Cardiac septum (tissue), 1 donor: ENCODE data around the gene C1orf167. TPM values are rescaled to one million over a fixed set of nuclear protein-coding genes. Genes with fewer than 3 reads are reported as not detected.

Experiments
- DNase-seq: peaks from one replicate; pipeline ENCODE4 v3.0.0-alpha.2; 2020; ENCODE audit warnings: low spot score
- intact Hi-C: fragments of 100-400 bp; cut with DNase I; formaldehyde crosslinking; loops from one replicate; pipeline ENCODE4 v1.14.0; 2022
- total RNA-seq: library from RNA; stranded (reverse); fragmentation: NEBNext Ultra II Directional; extraction: Animal tissue kit (Norgen Biotek cat#: 25700); gene quantifications from one replicate; pipeline ENCODE4 v1.2.1, GENCODE V29; 2021
- donor health status: DM: no; HTN: no; CAD: no.

The C1orf167 gene
- total RNA-seq, 1 donor from 2014 or later = 2.3 TPM

- intact Hi-C loops = no loop called here
- no peak for DNase-seq
Observed at GRCh38 chr1:11752359-11753088, 9.5 kb upstream of the C1orf167 start.

- intact Hi-C loops = no loop called here
- no peak for DNase-seq
Observed at GRCh38 chr1:11753555-11754208, 8.3 kb upstream of the C1orf167 start.

GRCh38 chr1:11757047-11757446 lies 4.9 kb upstream of the C1orf167 start:
- DNase-seq = no peak
- intact Hi-C loops = no loop called here

- intact Hi-C loops = no loop called here
- DNase-seq = no peak
Observed at GRCh38 chr1:11759791-11760190, 2.2 kb upstream of the C1orf167 start.

- intact Hi-C loops = no loop called here
- no peak for DNase-seq
Observed at GRCh38 chr1:11761285-11761684, 708 bp upstream of the C1orf167 start.

GRCh38 chr1:11764115-11764514 lies 2.1 kb downstream of the C1orf167 start:
- no peak for DNase-seq
- intact Hi-C loops = no loop called here

GRCh38 chr1:11764519-11764918 lies 2.5 kb downstream of the C1orf167 start:
- no peak for DNase-seq
- intact Hi-C loops = no loop called here

- DNase-seq = no peak
Observed at GRCh38 chr1:11765661-11766428, 3.9 kb downstream of the C1orf167 start.

GRCh38 chr1:11766429-11766776 lies 4.4 kb downstream of the C1orf167 start:
- DNase-seq = no peak
- intact Hi-C loops = no loop called here

More at GRCh38 chr1:11765661-11766428, 3.9 kb downstream of the C1orf167 start:
- intact Hi-C loops = no loop called here

GRCh38 chr1:11767922-11768704 lies 6.1 kb downstream of the C1orf167 start:
- no peak for DNase-seq
- intact Hi-C loops = no loop called here

GRCh38 chr1:11768821-11769220 lies 6.8 kb downstream of the C1orf167 start:
- intact Hi-C loops = no loop called here
- no peak for DNase-seq

- intact Hi-C loops = no loop called here
- DNase-seq = no peak
Observed at GRCh38 chr1:11769274-11769673, 7.3 kb downstream of the C1orf167 start.

- DNase-seq = no peak
- intact Hi-C loops = no loop called here
Observed at GRCh38 chr1:11770011-11770410, 8.0 kb downstream of the C1orf167 start.

GRCh38 chr1:11771481-11772043 lies 9.6 kb downstream of the C1orf167 start:
- intact Hi-C loops = no loop called here
- DNase-seq = no peak

GRCh38 chr1:11772458-11772857 lies 10.5 kb downstream of the C1orf167 start:
- DNase-seq = no peak
- intact Hi-C loops = no loop called here

- intact Hi-C loops = loop anchor here (5.0 kb wide), 1 partner anchor 38 kb away; no protein-coding TSS in a partner anchor
- no peak for DNase-seq
Observed at GRCh38 chr1:11774753-11775152, 12.8 kb downstream of the C1orf167 start.

- no peak for DNase-seq
- intact Hi-C loops = loop anchor here (5.0 kb wide), 1 partner anchor 35 kb away; no protein-coding TSS in a partner anchor
Observed at GRCh38 chr1:11777658-11778322, 15.8 kb downstream of the C1orf167 start.

- no peak for DNase-seq
- intact Hi-C loops = loop anchor here (5.0 kb wide), 1 partner anchor 34 kb away; no protein-coding TSS in a partner anchor
Observed at GRCh38 chr1:11778336-11778735, 16.3 kb downstream of the C1orf167 start.
